ENCODE measurements around the gene TENM3.

TENM3 gene

DNA sequence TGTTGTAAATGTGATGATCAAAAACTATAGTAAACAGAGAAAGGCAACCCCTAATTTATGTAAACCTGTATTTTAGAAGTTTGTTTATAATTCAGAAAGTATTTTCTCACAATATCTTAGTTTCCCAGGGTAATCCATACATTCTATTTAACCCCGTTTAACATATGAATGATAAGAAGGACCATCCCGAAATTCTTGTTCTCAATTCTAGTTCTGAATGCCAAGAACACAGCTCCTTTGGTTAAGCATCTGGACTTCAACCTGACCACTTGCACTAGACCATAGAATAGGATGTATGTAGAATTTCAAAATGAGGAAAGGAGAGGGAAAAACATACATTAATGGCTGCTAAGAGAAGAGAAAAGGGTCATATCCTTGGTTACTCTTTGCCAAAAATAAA lies 227.0 kb downstream of the TENM3 start:
- DNase-seq, result no peak

DNA sequence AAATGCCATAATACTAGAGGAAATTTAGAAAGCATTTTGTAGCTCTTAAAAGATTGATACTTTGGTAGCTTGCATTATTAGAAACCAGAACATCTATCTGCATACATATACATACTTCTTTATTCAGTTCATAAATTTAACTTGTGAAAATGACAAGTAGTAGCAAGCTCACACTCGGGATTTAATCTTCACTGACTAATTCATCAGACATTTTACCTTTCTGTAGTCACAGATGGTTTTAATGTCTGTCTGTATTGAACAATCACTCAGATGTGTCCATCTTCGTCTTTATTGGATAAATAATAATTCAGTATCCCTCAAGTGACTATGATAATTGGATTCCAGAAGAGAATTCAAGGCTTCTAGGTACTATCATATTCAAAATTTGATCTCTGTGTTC lies 232.3 kb downstream of the TENM3 start:
- DNase-seq, result no peak

GRCh38 chr4:182478475-182478874 lies 235.3 kb downstream of the TENM3 start:
- DNase-seq, result peak; percentile 31 to 76

GRCh38 chr4:182483685-182484084 lies 240.5 kb downstream of the TENM3 start:
- no peak for DNase-seq

GRCh38 chr4:182486881-182487280 lies 243.7 kb downstream of the TENM3 start:
- no peak for DNase-seq

DNA sequence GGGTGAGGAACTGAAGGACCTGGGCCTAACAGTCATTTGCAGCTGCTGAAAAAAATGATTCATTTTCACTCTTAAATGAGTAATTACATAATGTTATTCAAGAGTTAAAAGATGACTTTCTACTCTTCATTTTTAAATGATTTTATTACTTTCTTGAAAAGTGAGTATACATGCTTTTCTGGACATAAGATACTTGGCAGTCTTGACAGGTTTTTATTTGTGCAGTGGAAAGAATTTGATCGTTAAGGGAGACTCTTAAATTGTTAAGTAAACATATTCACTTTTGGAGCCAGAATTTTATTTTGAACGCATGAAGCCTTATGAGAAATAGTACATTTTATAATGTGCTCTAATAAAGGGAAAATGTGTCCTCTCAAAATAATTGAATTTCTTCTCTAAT lies 245.7 kb downstream of the TENM3 start:
- no peak for DNase-seq

DNA sequence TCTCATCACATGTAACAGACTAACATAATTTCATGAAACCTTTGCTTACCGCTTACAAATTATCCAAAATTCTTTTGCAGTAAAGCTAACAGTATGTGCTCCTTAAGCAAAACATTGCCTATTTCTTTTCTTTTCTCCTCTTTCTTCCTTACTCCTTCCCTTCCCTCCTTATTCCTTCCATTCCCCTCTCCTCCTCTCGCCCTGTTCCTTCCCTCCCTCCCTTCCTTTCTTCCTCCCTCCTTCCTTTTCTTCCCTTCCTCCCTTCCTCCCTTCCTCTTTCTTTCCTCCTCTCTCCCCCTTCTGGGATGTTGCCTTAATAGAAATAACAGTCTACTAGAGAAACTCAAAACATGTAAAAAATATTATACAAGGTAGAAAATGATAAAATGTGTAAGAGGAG lies 246.4 kb downstream of the TENM3 start:
- DNase-seq, result no peak

- no peak for DNase-seq
Measured at GRCh38 chr4:182491719-182492118, 248.5 kb downstream of the TENM3 start.

GRCh38 chr4:182492423-182492822 lies 249.2 kb downstream of the TENM3 start:
- no peak for DNase-seq

GRCh38 chr4:182493377-182493776 lies 250.2 kb downstream of the TENM3 start:
- DNase-seq, result no peak

DNA sequence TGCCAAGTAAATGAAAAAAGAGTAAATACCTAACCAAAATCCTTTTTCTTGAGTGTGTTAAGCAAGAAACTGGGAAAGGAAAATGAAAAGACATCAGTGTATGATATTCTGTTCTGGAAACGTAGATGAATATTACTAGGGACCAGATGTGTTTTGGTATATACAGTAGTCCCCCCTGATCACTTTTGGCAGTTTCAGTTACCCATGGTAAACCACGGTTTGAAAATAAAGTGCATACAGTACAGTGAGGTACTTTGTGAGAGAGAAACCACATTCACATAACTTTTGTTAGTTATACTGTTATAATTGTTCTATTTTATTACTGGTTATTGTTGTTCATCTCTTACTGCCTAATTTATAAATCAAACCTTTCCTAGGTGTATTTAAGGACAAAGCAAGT lies 250.9 kb downstream of the TENM3 start:
- no peak for DNase-seq

DNA sequence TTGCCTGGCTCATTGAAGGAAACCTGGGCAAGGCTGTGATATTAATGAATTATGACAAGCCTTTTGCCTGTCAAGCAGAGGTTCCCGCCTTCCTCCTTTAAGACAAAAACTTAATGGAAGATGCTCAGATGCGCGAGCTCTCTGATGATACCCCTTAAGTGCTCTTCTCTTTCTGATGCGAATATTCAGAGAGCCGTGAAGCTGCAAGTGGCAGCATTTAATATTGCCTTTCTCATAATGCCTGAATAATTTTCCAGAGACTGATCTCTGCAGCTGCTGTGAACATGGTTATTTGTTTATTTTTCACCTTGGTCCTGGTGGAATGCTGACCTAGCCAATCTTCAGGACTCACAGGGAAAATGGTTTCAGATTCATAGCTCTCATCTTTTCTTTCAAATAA lies 251.8 kb downstream of the TENM3 start:
- peak in 1 of 2 experiments; percentile 45 for DNase-seq

- no peak for DNase-seq
Measured at GRCh38 chr4:182495645-182496385, 252.6 kb downstream of the TENM3 start.

DNA sequence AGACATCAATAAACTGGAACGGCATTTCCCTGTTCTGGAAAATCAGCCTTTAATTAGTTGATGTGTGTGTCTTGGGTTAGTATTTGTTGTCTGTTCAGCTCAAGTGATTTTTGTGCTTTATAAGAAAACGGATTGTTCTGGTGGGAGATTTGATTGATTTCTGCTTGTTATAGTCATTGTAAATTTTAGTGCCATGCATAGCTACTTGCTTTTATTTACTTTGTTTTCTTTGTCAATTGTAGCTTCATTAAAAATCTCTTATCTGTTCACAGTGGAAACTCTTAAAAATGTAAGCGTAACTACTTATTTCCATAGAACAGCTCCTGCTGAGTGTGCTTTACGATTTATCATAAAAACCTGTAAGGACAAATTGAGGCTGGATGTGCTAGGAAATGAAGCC lies 253.2 kb downstream of the TENM3 start:
- no peak for DNase-seq

GRCh38 chr4:182502064-182502463 lies 258.9 kb downstream of the TENM3 start:
- no peak for DNase-seq

DNA sequence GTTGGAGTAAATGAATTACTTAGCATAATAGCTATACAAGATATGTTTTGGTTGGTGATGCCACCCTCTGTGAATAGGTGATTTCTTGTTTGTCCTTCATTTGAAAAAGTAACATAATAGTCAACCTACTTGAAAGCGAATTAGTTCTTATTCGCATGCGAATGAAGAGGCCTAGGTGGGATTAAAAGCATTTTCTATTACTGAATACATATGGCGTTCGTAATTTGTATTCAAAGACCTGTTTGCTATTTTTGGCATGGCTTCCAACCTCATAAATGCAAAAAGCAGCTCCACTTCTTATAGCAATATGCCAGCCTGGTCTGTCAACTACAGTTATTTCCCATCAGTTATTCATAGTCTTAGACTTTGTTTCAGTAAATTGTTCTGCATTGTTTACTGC lies 261.3 kb downstream of the TENM3 start:
- DNase-seq, result peak; percentile 32 to 70

- DNase-seq, result peak; percentile 50 to 80
Measured at GRCh38 chr4:182507805-182508204, 264.6 kb downstream of the TENM3 start.

DNA sequence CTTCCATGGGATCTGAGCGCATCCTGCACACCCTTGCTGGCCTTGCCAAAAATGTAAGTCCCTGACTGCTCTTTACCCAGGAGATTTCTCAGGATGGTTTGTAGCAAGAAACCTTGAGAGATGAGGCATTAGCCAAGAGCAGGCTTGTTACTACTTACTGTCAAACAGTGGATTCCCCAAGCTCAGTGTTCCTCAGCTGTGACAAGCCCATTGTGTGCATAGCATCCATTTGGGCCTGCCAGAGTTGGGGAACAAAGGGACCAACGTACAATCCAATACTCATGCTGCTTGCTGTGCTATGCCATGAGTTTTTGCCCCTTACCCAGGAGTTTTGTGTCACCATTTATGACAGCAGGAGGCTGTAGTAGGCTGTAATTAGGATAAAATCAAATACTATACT lies 267.6 kb downstream of the TENM3 start:
- no peak for DNase-seq

- peak in 1 of 2 experiments; percentile 40 for DNase-seq
Measured at GRCh38 chr4:182513587-182514291, 270.5 kb downstream of the TENM3 start.

GRCh38 chr4:182518421-182518820 lies 275.2 kb downstream of the TENM3 start:
- DNase-seq, result peak in 1 of 2 experiments; percentile 3

GRCh38 chr4:182519528-182519927 lies 276.3 kb downstream of the TENM3 start:
- DNase-seq, result no peak

DNA sequence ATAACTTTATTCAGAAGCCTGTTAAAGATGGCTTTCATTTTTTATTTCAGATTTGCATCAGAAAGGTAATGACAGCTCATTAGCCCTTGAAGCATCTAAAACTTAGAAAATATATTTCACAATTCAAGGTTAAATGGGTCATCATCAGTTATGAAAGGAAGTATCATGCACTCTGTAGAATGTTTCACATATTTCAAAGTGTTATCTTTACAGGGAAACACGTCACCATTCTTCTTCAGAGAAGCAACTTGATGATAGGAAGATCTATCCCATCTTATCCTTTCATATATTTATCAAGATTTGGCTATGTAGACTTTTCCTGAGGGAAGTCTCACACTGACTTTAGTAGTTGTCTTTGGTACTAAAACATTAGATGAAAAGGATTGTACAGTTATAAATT lies 277.8 kb downstream of the TENM3 start:
- no peak for DNase-seq

GRCh38 chr4:182528819-182529218 lies 285.6 kb downstream of the TENM3 start:
- no peak for DNase-seq

- no peak for DNase-seq
Measured at GRCh38 chr4:182530451-182530850, 287.2 kb downstream of the TENM3 start.
